ENCODE results near the gene KRT15. TPM values are rescaled to one million over a fixed set of nuclear protein-coding genes. Genes with fewer than 3 reads are reported as not detected.

Gene KRT15
- total and polyA plus RNA-seq, 4 donors: 0.14 TPM; not detected in 3

DNA sequence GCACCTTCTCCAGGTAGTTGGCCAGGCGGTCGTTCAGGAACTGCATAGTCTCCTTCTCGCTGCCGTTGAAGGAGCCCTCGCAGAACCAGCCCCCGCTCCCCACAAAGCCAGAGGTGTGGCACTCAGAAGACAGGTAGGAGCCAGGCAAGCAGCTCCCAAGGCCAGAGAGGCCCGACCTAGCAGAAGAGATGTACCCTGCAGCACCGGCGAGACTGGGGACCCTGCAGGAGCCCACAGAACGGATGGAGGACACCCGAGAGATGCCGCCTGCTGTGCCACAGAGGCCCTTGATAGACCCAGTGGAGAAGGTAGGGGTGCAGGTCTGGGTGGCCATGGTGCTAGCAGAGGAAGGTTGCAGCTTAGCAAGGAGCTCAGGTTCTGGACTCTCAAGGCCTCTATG lies 29.2 kb downstream of the KRT15 start, which contains the start of gene KRT36 (continued):
- TF ChIP-seq, protein P1, sequence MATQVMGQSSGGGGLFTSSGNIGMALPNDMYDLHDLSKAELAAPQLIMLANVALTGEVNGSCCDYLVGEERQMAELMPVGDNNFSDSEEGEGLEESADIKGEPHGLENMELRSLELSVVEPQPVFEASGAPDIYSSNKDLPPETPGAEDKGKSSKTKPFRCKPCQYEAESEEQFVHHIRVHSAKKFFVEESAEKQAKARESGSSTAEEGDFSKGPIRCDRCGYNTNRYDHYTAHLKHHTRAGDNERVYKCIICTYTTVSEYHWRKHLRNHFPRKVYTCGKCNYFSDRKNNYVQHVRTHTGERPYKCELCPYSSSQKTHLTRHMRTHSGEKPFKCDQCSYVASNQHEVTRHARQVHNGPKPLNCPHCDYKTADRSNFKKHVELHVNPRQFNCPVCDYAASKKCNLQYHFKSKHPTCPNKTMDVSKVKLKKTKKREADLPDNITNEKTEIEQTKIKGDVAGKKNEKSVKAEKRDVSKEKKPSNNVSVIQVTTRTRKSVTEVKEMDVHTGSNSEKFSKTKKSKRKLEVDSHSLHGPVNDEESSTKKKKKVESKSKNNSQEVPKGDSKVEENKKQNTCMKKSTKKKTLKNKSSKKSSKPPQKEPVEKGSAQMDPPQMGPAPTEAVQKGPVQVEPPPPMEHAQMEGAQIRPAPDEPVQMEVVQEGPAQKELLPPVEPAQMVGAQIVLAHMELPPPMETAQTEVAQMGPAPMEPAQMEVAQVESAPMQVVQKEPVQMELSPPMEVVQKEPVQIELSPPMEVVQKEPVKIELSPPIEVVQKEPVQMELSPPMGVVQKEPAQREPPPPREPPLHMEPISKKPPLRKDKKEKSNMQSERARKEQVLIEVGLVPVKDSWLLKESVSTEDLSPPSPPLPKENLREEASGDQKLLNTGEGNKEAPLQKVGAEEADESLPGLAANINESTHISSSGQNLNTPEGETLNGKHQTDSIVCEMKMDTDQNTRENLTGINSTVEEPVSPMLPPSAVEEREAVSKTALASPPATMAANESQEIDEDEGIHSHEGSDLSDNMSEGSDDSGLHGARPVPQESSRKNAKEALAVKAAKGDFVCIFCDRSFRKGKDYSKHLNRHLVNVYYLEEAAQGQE (IDR thresholded peaks at IDR 0.05): no peak
- TF ChIP-seq JUND (IDR thresholded peaks at IDR 0.05) (no peak), RAD21 (IDR thresholded peaks at IDR 0.05) (no peak), FOXA1 (IDR thresholded peaks at IDR 0.05) (no peak), GABPA (IDR thresholded peaks at IDR 0.05 in 1 of 2, conservative IDR thresholded peaks at IDR 0.05 in 1 of 2) (no peak)
- TF ChIP-seq, protein P2, sequence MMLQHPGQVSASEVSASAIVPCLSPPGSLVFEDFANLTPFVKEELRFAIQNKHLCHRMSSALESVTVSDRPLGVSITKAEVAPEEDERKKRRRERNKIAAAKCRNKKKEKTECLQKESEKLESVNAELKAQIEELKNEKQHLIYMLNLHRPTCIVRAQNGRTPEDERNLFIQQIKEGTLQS (IDR thresholded peaks at IDR 0.05): no peak
- TF ChIP-seq, protein P3, sequence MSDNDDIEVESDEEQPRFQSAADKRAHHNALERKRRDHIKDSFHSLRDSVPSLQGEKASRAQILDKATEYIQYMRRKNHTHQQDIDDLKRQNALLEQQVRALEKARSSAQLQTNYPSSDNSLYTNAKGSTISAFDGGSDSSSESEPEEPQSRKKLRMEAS (IDR thresholded peaks at IDR 0.05): no peak

DNA sequence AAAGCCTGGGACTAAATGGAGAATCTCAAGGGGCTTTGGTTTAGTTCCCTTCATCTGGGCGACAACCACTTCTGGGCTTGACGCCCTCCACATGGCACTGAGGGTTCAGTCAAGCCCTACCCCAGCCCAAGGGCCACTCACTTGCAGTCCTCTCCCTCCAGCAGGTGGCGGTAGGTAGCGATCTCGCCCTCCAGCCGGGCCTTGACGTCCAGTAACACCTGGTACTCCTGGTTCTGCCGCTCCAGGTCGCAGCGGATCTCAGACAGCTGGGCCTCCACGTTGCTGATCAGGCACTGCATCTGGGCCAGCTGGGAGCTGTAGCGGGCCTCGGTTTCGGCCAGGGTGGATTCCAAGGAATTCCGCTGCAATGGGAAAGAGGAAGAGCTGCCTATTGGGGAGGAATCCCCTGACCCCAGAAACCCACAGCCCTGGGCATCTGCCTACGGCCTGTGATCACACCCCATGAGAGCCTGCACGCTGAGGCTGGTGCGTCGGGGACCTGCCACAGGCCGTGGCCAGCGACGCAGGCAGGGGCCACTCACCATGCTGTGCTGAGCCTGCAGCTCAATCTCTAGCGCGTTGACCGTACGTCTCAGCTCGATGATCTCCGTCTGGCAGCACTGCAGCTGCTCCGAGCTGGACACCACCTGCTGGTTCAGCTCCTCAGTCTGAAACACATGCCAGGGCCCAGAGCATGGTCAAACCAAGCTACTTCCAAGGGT lies 31.7 kb downstream of the KRT15 start:
- no peak overlapping the region for H3K9ac ChIP-seq (ENCODE audit: low read depth in 1 of 2, low read length in 2 of 2)
- no peaks in the 10 kb centered on the region for H3K4me1 ChIP-seq (ENCODE audit: control insufficient read depth in 4 of 4, insufficient read depth in 4 of 4, low read length in 3 of 4)
- DNase-seq (ENCODE audit: low spot score): peak; percentile 71
- H3K27me3 ChIP-seq (ENCODE audit: control insufficient read depth in 4 of 4, insufficient read depth in 4 of 4, low read length in 3 of 4): no peaks in the 10 kb centered on the region
- H3K9me3 ChIP-seq (ENCODE audit: control insufficient read depth in 4 of 4, low read length in 3 of 4): no peaks in the 10 kb centered on the region
- H3K36me3 ChIP-seq (ENCODE audit: control insufficient read depth in 4 of 4, insufficient read depth in 3 of 4, low read depth in 1 of 4, low read length in 3 of 4): no peaks in the 10 kb centered on the region
- H3K4me3 ChIP-seq (ENCODE audit: low read depth in 1 of 3, low read length in 3 of 3): no peak overlapping the region
- WGBS: 61% methylated on average over 29 of the region's 29 CpGs
- TF ChIP-seq, protein P2 (IDR thresholded peaks at IDR 0.05): no peak
- peak in 1 of 2 donors; percentile 51 for TF ChIP-seq RAD21 (IDR thresholded peaks at IDR 0.05)
- TF ChIP-seq, protein P4, sequence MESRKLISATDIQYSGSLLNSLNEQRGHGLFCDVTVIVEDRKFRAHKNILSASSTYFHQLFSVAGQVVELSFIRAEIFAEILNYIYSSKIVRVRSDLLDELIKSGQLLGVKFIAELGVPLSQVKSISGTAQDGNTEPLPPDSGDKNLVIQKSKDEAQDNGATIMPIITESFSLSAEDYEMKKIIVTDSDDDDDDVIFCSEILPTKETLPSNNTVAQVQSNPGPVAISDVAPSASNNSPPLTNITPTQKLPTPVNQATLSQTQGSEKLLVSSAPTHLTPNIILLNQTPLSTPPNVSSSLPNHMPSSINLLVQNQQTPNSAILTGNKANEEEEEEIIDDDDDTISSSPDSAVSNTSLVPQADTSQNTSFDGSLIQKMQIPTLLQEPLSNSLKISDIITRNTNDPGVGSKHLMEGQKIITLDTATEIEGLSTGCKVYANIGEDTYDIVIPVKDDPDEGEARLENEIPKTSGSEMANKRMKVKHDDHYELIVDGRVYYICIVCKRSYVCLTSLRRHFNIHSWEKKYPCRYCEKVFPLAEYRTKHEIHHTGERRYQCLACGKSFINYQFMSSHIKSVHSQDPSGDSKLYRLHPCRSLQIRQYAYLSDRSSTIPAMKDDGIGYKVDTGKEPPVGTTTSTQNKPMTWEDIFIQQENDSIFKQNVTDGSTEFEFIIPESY (IDR thresholded peaks at IDR 0.05): no peak
- no peak for TF ChIP-seq FOXA2 (IDR thresholded peaks at IDR 0.05)
- no peak overlapping the region for H3K27ac ChIP-seq (ENCODE audit: low read depth in 1 of 2, low read length in 2 of 2)

DNA sequence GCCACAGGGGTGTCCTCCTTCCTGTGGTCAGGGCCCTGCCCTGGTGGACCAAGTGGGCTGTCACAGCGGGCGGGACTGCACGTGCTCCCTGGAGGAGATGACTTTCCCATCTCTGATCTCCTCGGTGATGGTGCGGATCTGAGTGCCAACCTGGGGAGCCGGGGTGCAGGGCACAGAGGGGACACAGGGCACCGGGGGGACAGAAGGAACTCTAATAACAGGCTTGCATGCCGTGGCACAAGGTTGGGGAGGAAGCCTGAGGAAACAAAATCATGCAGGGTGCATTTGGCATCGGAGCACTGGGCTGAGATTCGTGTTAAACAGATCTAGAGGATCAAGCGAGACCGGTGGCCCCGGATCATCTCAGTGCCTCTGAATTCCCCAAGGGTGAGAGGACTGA lies 32.4 kb downstream of the KRT15 start:
- TF ChIP-seq, protein P5, sequence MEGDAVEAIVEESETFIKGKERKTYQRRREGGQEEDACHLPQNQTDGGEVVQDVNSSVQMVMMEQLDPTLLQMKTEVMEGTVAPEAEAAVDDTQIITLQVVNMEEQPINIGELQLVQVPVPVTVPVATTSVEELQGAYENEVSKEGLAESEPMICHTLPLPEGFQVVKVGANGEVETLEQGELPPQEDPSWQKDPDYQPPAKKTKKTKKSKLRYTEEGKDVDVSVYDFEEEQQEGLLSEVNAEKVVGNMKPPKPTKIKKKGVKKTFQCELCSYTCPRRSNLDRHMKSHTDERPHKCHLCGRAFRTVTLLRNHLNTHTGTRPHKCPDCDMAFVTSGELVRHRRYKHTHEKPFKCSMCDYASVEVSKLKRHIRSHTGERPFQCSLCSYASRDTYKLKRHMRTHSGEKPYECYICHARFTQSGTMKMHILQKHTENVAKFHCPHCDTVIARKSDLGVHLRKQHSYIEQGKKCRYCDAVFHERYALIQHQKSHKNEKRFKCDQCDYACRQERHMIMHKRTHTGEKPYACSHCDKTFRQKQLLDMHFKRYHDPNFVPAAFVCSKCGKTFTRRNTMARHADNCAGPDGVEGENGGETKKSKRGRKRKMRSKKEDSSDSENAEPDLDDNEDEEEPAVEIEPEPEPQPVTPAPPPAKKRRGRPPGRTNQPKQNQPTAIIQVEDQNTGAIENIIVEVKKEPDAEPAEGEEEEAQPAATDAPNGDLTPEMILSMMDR (IDR thresholded peaks at IDR 0.05; ENCODE audit: low read depth, low read length, missing input control): no peak
- no peak for TF ChIP-seq HNF4A (conservative IDR thresholded peaks at IDR 0.05)
- WGBS: 89% methylated on average over 13 of the region's 13 CpGs
- no peaks in the 10 kb centered on the region for H3K4me1 ChIP-seq (ENCODE audit: control insufficient read depth in 4 of 4, insufficient read depth in 4 of 4, low read length in 3 of 4)

More for the DNA sequence above, 32.4 kb downstream of the KRT15 start:
- H3K9me3 ChIP-seq (ENCODE audit: control insufficient read depth in 4 of 4, low read length in 3 of 4): no peaks in the 10 kb centered on the region
- H3K4me3 ChIP-seq (ENCODE audit: low read depth in 1 of 3, low read length in 3 of 3): no peak overlapping the region
- no peak overlapping the region for H3K9ac ChIP-seq (ENCODE audit: low read depth in 1 of 2, low read length in 2 of 2)
- H3K27ac ChIP-seq (ENCODE audit: low read depth in 1 of 2, low read length in 2 of 2): no peak overlapping the region
- no peak for DNase-seq (ENCODE audit: low spot score)
- no peaks in the 10 kb centered on the region for H3K27me3 ChIP-seq (ENCODE audit: control insufficient read depth in 4 of 4, insufficient read depth in 4 of 4, low read length in 3 of 4)
- no peaks in the 10 kb centered on the region for H3K36me3 ChIP-seq (ENCODE audit: control insufficient read depth in 4 of 4, insufficient read depth in 3 of 4, low read depth in 1 of 4, low read length in 3 of 4)
